AG04450 (cell line): ENCODE results near the gene BBS2. TPM values are rescaled to one million over a fixed set of nuclear protein-coding genes. Genes with fewer than 3 reads are reported as not detected.
"Not testable (repeated sequence)": the region's sequence is repeated elsewhere in the genome, so short reads cannot be mapped to it uniquely, and the experiment has no call there.

ENCODE experiments used
- CTCF ChIA-PET: fragments of 300-600, 350-600 bp; formaldehyde crosslinking; extraction: SDS; loops from one replicate; lab custom pipeline; 2022; ENCODE audit warnings: antibody characterized with exemption, inconsistent platforms; lab: Charles Lee
- POLR2A ChIA-PET: fragments of 350-600 bp; formaldehyde crosslinking; extraction: SDS; loops from one replicate; lab custom pipeline; 2021; ENCODE audit warnings: antibody characterized with exemption, inconsistent platforms; lab: Yijun Ruan, JAX
- DNase-seq: peaks from one replicate; pipeline ENCODE4 v3.0.0-alpha.2; 2011; ENCODE audit warnings: low read depth, low spot score
- H3K27ac ChIP-seq: one replicate; pipeline ENCODE4 v1.5.1; 2012; ENCODE audit warnings: low read depth, low read length, control low read depth
- H3K27me3 ChIP-seq: one replicate; pipeline ENCODE4 v1.6.0; 2012; ENCODE audit warnings: low read length; ENCODE audit not compliant: control insufficient read depth, insufficient read depth
- H3K4me3 ChIP-seq: 2 replicates; pipeline ENCODE4 v1.5.1; 2011; ENCODE audit warnings: mild to moderate bottlenecking, low read depth, low read length, control low read depth
- H3K9me3 ChIP-seq: 2 replicates; pipeline ENCODE4 v1.5.1; 2012; ENCODE audit warnings: low read length; ENCODE audit not compliant: control insufficient read depth, insufficient read depth
- CTCF ChIP-seq: IDR thresholded peaks from 2 replicates; pipeline ENCODE4 v1.5.1; 2011; ENCODE audit warnings: low read depth, low read length, control low read depth, inconsistent platforms
- polyA plus RNA-seq: library from polyadenylated mRNA; depleted of rRNA; stranded (reverse); fragments of >200 nt; gene quantifications from 2 replicates; pipeline ENCODE4 v1.2.3, GENCODE V29; 2011

Gene BBS2
- polyA plus RNA-seq, 1 experiment: 53.6 TPM

- POLR2A ChIA-PET: interaction anchor here (0.6 kb wide), 2 partner anchors 133 to 288 kb away, joined by 3 to 4 read pairs; no protein-coding TSS in a partner anchor
- CTCF ChIA-PET: interaction anchor here (0.6 to 1.0 kb wide), 3 partner anchors 15 to 210 kb away, joined by 3 to 6 read pairs (median 5); no protein-coding TSS in a partner anchor
- no peak for TF ChIP-seq CTCF
- Histone ChIP-seq H3K27me3 (no peaks in the 10 kb centered on the region), H3K4me3 (no peak overlapping the region), H3K9me3 (no peaks in the 10 kb centered on the region), H3K27ac (no peak overlapping the region)
- no peak for DNase-seq
These were observed 28.1 kb downstream of the BBS2 start for GRCh38 chr16:56491657-56492261.

- POLR2A ChIA-PET, H3K4me3 ChIP-seq, H3K9me3 ChIP-seq, DNase-seq, H3K27ac ChIP-seq, CTCF ChIA-PET, H3K27me3 ChIP-seq: not testable (repeated sequence)
These were observed 31.0 kb downstream of the BBS2 start for GRCh38 chr16:56488868-56489267.

GRCh38 chr16:56488035-56488434, 31.8 kb downstream of the BBS2 start:
- Histone ChIP-seq H3K27ac (no peak overlapping the region), H3K9me3 (no peaks in the 10 kb centered on the region), H3K4me3 (no peak overlapping the region), H3K27me3 (no peaks in the 10 kb centered on the region)
- ChIA-PET CTCF (no interaction called here), POLR2A (no interaction called here)
- no peak for TF ChIP-seq CTCF
- no peak for DNase-seq

GRCh38 chr16:56483394-56483793, 36.4 kb downstream of the BBS2 start:
- Histone ChIP-seq H3K27me3 (no peaks in the 10 kb centered on the region), H3K4me3 (no peak overlapping the region), H3K9me3 (no peaks in the 10 kb centered on the region), H3K27ac (no peak overlapping the region)
- CTCF ChIA-PET: no interaction called here
- POLR2A ChIA-PET: interaction anchor here (0.7 kb wide), 1 partner anchor 18 kb away, joined by 3 read pairs; no protein-coding TSS in a partner anchor
- no peak for DNase-seq
- no peak for TF ChIP-seq CTCF

GRCh38 chr16:56482683-56483236, 37.1 kb downstream of the BBS2 start:
- H3K27ac ChIP-seq: no peak overlapping the region
- no peaks in the 10 kb centered on the region for H3K27me3 ChIP-seq
- TF ChIP-seq CTCF: no peak
- CTCF ChIA-PET: interaction anchor here (0.5 to 1.5 kb wide), 2 partner anchors 31 to 82 kb away, joined by 4 to 11 read pairs; no protein-coding TSS in a partner anchor
- H3K4me3 ChIP-seq: no peak overlapping the region
- POLR2A ChIA-PET: no interaction called here
- no peak for DNase-seq
- H3K9me3 ChIP-seq: no peaks in the 10 kb centered on the region
